GM23338 (cell line): ENCODE results near the gene MYOZ1. TPM values are rescaled to one million over a fixed set of nuclear protein-coding genes. Genes with fewer than 3 reads are reported as not detected.

Experiments used
- ATAC-seq: fragments of 200-7000 bp; cut with Tn5 transposase; 3 replicates; pipeline ENCODE4 v1.9.1; 2020
- DNase-seq: peaks from one replicate; pipeline ENCODE4 v3.0.0-alpha.2; 2015; ENCODE audit warnings: low spot score
- H2AFZ ChIP-seq: fragments of 200-600 bp; sonication (generic); 2 replicates; pipeline ENCODE4 v1.8.0; 2016; ENCODE audit warnings: antibody characterized with exemption, mild to moderate bottlenecking, moderate library complexity
- H3F3A ChIP-seq: fragments of 200-600 bp; sonication (generic); replicated peaks from 2 replicates; pipeline ENCODE4 v1.8.0; 2017; ENCODE audit warnings: antibody characterized with exemption, mixed run types, low read depth
- H3K27ac ChIP-seq: fragments of 200-600 bp; sonication (generic); 2 replicates; pipeline ENCODE4 v1.6.1; 2016; ENCODE audit warnings: low read depth
- H3K27me3 ChIP-seq: fragments of 200-600 bp; sonication (generic); 2 replicates; pipeline ENCODE4 v1.8.0; 2016; ENCODE audit warnings: mild to moderate bottlenecking, mixed run types, moderate library complexity; ENCODE audit not compliant: insufficient read depth
- H3K36me3 ChIP-seq: fragments of 200-600 bp; sonication (generic); 2 replicates; pipeline ENCODE4 v1.8.0; 2016; ENCODE audit warnings: mild to moderate bottlenecking; ENCODE audit not compliant: insufficient read depth
- H3K4me1 ChIP-seq: fragments of 200-600 bp; sonication (generic); 2 replicates; pipeline ENCODE4 v1.8.0; 2016; ENCODE audit warnings: mild to moderate bottlenecking, moderate library complexity; ENCODE audit not compliant: insufficient read depth
- H3K4me2 ChIP-seq: fragments of 200-600 bp; sonication (generic); 2 replicates; pipeline ENCODE4 v1.7.1; 2017; ENCODE audit warnings: mixed run types
- H3K4me3 ChIP-seq: fragments of 200-600 bp; sonication (generic); 2 replicates; pipeline ENCODE4 v1.6.1; 2016; ENCODE audit warnings: mixed run types
- H3K79me2 ChIP-seq: fragments of 200-600 bp; sonication (generic); replicated peaks from 2 replicates; pipeline ENCODE4 v1.8.0; 2017; ENCODE audit warnings: mild to moderate bottlenecking; ENCODE audit not compliant: insufficient read depth
- H3K9me2 ChIP-seq: fragments of 200-600 bp; sonication (generic); 2 replicates; pipeline ENCODE4 v1.8.0; 2017; ENCODE audit not compliant: insufficient read depth
- H4K20me1 ChIP-seq: fragments of 200-600 bp; sonication (generic); replicated peaks from 2 replicates; pipeline ENCODE4 v1.8.0; 2017; ENCODE audit warnings: mild to moderate bottlenecking; ENCODE audit not compliant: insufficient read depth
- H3K27ac Mint-ChIP-seq: 2 replicates; pipeline ENCODE4 v1.8.0; 2020; ENCODE audit warnings: inconsistent platforms, mild to moderate bottlenecking, moderate library complexity, mixed read lengths
- H3K27me3 Mint-ChIP-seq: 3 replicates; pipeline ENCODE4 v1.8.0; 2022; ENCODE audit warnings: low read depth, mild to moderate bottlenecking, moderate library complexity, mixed read lengths, inconsistent platforms; ENCODE audit not compliant: insufficient read depth, poor library complexity
- H3K36me3 Mint-ChIP-seq: 3 replicates; pipeline ENCODE4 v1.8.0; 2021; ENCODE audit warnings: low read depth, mild to moderate bottlenecking, inconsistent platforms, moderate library complexity, mixed read lengths
- H3K4me1 Mint-ChIP-seq: 3 replicates; pipeline ENCODE4 v1.8.0; 2020; ENCODE audit warnings: mild to moderate bottlenecking, inconsistent platforms, mixed read lengths
- H3K4me3 Mint-ChIP-seq: 3 replicates; pipeline ENCODE4 v1.8.0; 2021; ENCODE audit warnings: moderate library complexity, mild to moderate bottlenecking, inconsistent platforms, mixed read lengths
- H3K9me3 Mint-ChIP-seq: 3 replicates; pipeline ENCODE4 v1.8.0; 2020; ENCODE audit warnings: moderate library complexity, mild to moderate bottlenecking, inconsistent platforms, mixed read lengths
- CREB1 ChIP-seq: fragments of 250-450 bp; sonication (Bioruptor Pico); IDR thresholded peaks from 2 replicates; pipeline ENCODE4 v1.5.0; 2020; ENCODE audit warnings: low read depth, mild to moderate bottlenecking, moderate library complexity
- CTCF ChIP-seq, 2 experiments: fragments of 200-600 bp in 1 of 2; sonication (generic) in 1 of 2; conservative IDR thresholded peaks; 2 replicates each; pipeline versions ENCODE4 v1.5.1 to v1.6.1; 2016 to 2017; ENCODE audit warnings: antibody characterized with exemption in 2 of 2, low read depth in 2 of 2, mild to moderate bottlenecking in 2 of 2, moderate library complexity in 1 of 2
- EZH2 ChIP-seq: fragments of 200-600 bp; sonication (generic); IDR thresholded peaks from one replicate; pipeline ENCODE4 v1.8.0; 2017; ENCODE audit warnings: antibody characterized with exemption, mild to moderate bottlenecking, low read depth; ENCODE audit not compliant: unreplicated experiment
- EZH2phosphoT487 ChIP-seq: fragments of 200-600 bp; sonication (generic); IDR thresholded peaks from one replicate; pipeline ENCODE4 v1.8.1; 2018; ENCODE audit warnings: antibody characterized with exemption; ENCODE audit not compliant: unreplicated experiment
- JUNB ChIP-seq: IDR thresholded peaks from one replicate; pipeline ENCODE4 v1.6.1; 2016; ENCODE audit warnings: antibody characterized with exemption; ENCODE audit not compliant: unreplicated experiment
- NANOG ChIP-seq: IDR thresholded peaks from 2 replicates; pipeline ENCODE4 v1.6.1; 2016; ENCODE audit warnings: antibody characterized with exemption, borderline replicate concordance
- STAT1 ChIP-seq: IDR thresholded peaks from one replicate; pipeline ENCODE4 v1.6.1; 2016; ENCODE audit warnings: antibody characterized with exemption; ENCODE audit not compliant: unreplicated experiment
- ZNF114 ChIP-seq: fragments of 250-450 bp; sonication (Bioruptor Pico); IDR thresholded peaks from 2 replicates; pipeline ENCODE4 v1.5.0; 2020; ENCODE audit warnings: mild to moderate bottlenecking, moderate library complexity
- ZNF331 ChIP-seq: fragments of 250-450 bp; sonication (Bioruptor Pico); IDR thresholded peaks from 2 replicates; pipeline ENCODE4 v1.5.0; 2020; ENCODE audit warnings: low read depth, mild to moderate bottlenecking, moderate library complexity
- long read RNA-seq: library from polyadenylated mRNA; unstranded; transcript quantifications from one replicate; pipeline ENCODE4 v2.0.0, GENCODE V29; 2020; ENCODE audit not compliant: unreplicated experiment
- polyA plus RNA-seq: library from polyadenylated mRNA; unstranded; fragments of >200 nt; fragmentation: Nextera tagmentation; extraction: Ambion mirVana; gene quantifications from 2 replicates; pipeline ENCODE4 v1.2.1, GENCODE V29; 2016
- total RNA-seq: library from RNA; depleted of rRNA; stranded (reverse); fragments of >200 nt; shearing (Covaris generic); gene quantifications from 2 replicates; pipeline ENCODE4 v1.2.3, GENCODE V29; 2014; rRNA removed
- TF ChIP-seq, protein P1 (sequence below): fragments of 250-450 bp; sonication (Bioruptor Pico); IDR thresholded peaks from 2 replicates; pipeline ENCODE4 v1.5.0; 2020; ENCODE audit warnings: mild to moderate bottlenecking, moderate library complexity
- TF ChIP-seq, protein P2 (sequence below): IDR thresholded peaks from one replicate; pipeline ENCODE4 v1.6.1; 2018; ENCODE audit warnings: antibody characterized with exemption; ENCODE audit not compliant: unreplicated experiment
- TF ChIP-seq, protein P3 (sequence below): IDR thresholded peaks from 2 replicates; pipeline ENCODE4 v1.6.1; 2016; ENCODE audit warnings: antibody characterized with exemption

Gene MYOZ1, protein sequence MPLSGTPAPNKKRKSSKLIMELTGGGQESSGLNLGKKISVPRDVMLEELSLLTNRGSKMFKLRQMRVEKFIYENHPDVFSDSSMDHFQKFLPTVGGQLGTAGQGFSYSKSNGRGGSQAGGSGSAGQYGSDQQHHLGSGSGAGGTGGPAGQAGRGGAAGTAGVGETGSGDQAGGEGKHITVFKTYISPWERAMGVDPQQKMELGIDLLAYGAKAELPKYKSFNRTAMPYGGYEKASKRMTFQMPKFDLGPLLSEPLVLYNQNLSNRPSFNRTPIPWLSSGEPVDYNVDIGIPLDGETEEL
- total RNA-seq (2.4 and 3.2 TPM in 2 replicates), polyA plus RNA-seq (1.9 and 2.7 TPM in 2 replicates)
- long read RNA-seq, partial matches to known transcripts: 0 of 3 reads
- long read RNA-seq, other reads (novel, unspliced or antisense): 3 of 3 reads

DNA sequence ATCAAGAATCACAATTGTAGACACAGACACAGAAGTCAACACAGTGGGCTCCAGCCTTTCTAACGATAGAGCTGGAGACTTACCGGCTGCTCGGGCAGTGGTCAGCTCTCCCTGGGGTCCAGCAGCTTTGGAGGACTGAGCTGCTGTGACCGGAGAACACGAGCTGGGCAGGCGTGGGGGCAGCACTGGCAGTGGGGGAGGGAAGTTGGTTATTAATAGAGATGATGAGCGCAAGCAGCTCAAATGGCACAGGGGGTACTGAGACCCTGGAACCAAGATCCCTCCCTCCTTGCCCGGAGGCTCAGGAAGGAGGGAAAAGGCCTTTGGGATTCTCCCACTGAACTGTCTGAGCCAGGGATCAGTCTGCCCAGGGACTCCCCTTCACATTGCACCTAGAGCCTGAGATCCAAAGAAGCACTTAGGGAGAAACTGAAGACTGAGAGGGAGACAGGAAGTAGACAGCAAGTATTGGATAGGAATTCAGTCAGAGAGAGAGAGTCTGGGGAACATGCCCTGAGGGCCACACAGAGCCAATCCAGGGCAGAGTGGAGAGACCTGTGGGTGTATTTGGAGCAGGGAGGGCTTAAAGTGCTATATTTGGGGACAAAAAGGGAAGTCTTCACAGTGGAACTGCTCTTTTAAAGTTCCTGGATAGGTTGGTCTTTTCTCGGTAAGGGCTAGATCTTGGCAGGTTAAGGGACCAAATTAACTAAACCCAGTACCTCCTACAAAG is at the start of gene MYOZ1:
Gene MYOZ1 (minus strand): TSS at position 147 of the 733 bp plus-strand sequence. CDS start 1,457 bp downstream, outside the sequence.
- Histone ChIP-seq H3K4me1 (peaks cover 5% of the 10 kb centered on the region), H3K79me2 (no peaks in the 10 kb centered on the region), H3K36me3 (no peaks in the 10 kb centered on the region), H4K20me1 (no peaks in the 10 kb centered on the region), H3F3A (no peaks in the 10 kb centered on the region; the same call in 1 of the 2 replicates), H3K4me3 (no peak within 1 kb of the TSS), H3K9me2 (no peaks in the 10 kb centered on the region), H3K4me2 (no peak within 1 kb of the TSS), H3K27ac (no peak within 1 kb of the TSS), H2AFZ (peak within 1 kb of the TSS; percentile 83), H3K27me3 (no peaks in the 10 kb centered on the region)
- DNase-seq (peak; percentile 18), ATAC-seq (no peak)
- Mint-ChIP-seq H3K4me3 (no peak within 1 kb of the TSS), H3K27ac (peak within 1 kb of the TSS; percentile 33; the same call in 1 of the 2 replicates), H3K9me3 (no peaks in the 10 kb centered on the region), H3K36me3 (no peaks in the 10 kb centered on the region; the same call in 2 of the 3 replicates), H3K4me1 (peaks cover 6% of the 10 kb centered on the region), H3K27me3 (peaks cover 11% of the 10 kb centered on the region)
- no peak for TF ChIP-seq EZH2phosphoT487
- TF ChIP-seq ZNF331 (CRISPR knock-in tag): no peak
- TF ChIP-seq CTCF (conservative IDR thresholded peaks at IDR 0.05; ENCODE audit: low read depth in 2 of 2): no peak
- TF ChIP-seq CREB1 (CRISPR knock-in tag): no peak
- TF ChIP-seq JUNB: no peak
- no peak for TF ChIP-seq STAT1
- no peak for TF ChIP-seq NANOG
- no peak for TF ChIP-seq EZH2
- TF ChIP-seq ZNF114 (CRISPR knock-in tag): no peak
- TF ChIP-seq, protein P1, sequence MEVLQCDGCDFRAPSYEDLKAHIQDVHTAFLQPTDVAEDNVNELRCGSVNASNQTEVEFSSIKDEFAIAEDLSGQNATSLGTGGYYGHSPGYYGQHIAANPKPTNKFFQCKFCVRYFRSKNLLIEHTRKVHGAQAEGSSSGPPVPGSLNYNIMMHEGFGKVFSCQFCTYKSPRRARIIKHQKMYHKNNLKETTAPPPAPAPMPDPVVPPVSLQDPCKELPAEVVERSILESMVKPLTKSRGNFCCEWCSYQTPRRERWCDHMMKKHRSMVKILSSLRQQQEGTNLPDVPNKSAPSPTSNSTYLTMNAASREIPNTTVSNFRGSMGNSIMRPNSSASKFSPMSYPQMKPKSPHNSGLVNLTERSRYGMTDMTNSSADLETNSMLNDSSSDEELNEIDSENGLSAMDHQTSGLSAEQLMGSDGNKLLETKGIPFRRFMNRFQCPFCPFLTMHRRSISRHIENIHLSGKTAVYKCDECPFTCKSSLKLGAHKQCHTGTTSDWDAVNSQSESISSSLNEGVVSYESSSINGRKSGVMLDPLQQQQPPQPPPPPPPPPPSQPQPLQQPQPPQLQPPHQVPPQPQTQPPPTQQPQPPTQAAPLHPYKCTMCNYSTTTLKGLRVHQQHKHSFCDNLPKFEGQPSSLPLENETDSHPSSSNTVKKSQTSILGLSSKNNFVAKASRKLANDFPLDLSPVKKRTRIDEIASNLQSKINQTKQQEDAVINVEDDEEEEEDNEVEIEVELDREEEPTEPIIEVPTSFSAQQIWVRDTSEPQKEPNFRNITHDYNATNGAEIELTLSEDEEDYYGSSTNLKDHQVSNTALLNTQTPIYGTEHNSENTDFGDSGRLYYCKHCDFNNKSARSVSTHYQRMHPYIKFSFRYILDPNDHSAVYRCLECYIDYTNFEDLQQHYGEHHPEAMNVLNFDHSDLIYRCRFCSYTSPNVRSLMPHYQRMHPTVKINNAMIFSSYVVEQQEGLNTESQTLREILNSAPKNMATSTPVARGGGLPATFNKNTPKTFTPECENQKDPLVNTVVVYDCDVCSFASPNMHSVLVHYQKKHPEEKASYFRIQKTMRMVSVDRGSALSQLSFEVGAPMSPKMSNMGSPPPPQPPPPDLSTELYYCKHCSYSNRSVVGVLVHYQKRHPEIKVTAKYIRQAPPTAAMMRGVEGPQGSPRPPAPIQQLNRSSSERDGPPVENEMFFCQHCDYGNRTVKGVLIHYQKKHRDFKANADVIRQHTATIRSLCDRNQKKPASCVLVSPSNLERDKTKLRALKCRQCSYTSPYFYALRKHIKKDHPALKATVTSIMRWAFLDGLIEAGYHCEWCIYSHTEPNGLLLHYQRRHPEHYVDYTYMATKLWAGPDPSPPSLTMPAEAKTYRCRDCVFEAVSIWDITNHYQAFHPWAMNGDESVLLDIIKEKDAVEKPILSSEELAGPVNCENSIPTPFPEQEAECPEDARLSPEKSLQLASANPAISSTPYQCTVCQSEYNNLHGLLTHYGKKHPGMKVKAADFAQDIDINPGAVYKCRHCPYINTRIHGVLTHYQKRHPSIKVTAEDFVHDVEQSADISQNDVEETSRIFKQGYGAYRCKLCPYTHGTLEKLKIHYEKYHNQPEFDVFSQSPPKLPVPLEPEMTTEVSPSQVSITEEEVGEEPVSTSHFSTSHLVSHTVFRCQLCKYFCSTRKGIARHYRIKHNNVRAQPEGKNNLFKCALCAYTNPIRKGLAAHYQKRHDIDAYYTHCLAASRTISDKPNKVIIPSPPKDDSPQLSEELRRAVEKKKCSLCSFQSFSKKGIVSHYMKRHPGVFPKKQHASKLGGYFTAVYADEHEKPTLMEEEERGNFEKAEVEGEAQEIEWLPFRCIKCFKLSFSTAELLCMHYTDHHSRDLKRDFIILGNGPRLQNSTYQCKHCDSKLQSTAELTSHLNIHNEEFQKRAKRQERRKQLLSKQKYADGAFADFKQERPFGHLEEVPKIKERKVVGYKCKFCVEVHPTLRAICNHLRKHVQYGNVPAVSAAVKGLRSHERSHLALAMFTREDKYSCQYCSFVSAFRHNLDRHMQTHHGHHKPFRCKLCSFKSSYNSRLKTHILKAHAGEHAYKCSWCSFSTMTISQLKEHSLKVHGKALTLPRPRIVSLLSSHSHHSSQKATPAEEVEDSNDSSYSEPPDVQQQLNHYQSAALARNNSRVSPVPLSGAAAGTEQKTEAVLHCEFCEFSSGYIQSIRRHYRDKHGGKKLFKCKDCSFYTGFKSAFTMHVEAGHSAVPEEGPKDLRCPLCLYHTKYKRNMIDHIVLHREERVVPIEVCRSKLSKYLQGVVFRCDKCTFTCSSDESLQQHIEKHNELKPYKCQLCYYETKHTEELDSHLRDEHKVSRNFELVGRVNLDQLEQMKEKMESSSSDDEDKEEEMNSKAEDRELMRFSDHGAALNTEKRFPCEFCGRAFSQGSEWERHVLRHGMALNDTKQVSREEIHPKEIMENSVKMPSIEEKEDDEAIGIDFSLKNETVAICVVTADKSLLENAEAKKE: no peak
- TF ChIP-seq, protein P2, sequence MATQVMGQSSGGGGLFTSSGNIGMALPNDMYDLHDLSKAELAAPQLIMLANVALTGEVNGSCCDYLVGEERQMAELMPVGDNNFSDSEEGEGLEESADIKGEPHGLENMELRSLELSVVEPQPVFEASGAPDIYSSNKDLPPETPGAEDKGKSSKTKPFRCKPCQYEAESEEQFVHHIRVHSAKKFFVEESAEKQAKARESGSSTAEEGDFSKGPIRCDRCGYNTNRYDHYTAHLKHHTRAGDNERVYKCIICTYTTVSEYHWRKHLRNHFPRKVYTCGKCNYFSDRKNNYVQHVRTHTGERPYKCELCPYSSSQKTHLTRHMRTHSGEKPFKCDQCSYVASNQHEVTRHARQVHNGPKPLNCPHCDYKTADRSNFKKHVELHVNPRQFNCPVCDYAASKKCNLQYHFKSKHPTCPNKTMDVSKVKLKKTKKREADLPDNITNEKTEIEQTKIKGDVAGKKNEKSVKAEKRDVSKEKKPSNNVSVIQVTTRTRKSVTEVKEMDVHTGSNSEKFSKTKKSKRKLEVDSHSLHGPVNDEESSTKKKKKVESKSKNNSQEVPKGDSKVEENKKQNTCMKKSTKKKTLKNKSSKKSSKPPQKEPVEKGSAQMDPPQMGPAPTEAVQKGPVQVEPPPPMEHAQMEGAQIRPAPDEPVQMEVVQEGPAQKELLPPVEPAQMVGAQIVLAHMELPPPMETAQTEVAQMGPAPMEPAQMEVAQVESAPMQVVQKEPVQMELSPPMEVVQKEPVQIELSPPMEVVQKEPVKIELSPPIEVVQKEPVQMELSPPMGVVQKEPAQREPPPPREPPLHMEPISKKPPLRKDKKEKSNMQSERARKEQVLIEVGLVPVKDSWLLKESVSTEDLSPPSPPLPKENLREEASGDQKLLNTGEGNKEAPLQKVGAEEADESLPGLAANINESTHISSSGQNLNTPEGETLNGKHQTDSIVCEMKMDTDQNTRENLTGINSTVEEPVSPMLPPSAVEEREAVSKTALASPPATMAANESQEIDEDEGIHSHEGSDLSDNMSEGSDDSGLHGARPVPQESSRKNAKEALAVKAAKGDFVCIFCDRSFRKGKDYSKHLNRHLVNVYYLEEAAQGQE: no peak
- TF ChIP-seq, protein P3, sequence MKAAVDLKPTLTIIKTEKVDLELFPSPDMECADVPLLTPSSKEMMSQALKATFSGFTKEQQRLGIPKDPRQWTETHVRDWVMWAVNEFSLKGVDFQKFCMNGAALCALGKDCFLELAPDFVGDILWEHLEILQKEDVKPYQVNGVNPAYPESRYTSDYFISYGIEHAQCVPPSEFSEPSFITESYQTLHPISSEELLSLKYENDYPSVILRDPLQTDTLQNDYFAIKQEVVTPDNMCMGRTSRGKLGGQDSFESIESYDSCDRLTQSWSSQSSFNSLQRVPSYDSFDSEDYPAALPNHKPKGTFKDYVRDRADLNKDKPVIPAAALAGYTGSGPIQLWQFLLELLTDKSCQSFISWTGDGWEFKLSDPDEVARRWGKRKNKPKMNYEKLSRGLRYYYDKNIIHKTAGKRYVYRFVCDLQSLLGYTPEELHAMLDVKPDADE: no peak
